Neuronal stem cell (in vitro differentiated cells): ENCODE results near the gene FMN1.

Source experiments
- DNase-seq: peaks from one replicate; pipeline ENCODE4 v3.0.0-alpha.2; 2013; ENCODE audit warnings: low spot score
- H2AFZ ChIP-seq: one replicate; pipeline ENCODE4 v1.6.1; 2013; ENCODE audit warnings: mild to moderate bottlenecking, low read length, inconsistent platforms
- H2AK5ac ChIP-seq: 2 replicates; pipeline ENCODE4 v1.6.1; 2013; ENCODE audit warnings: low read depth, mild to moderate bottlenecking, inconsistent platforms, low read length, moderate library complexity, mixed read lengths
- H2BK120ac ChIP-seq: 2 replicates; pipeline ENCODE4 v1.6.1; 2013; ENCODE audit warnings: low read depth, mild to moderate bottlenecking, inconsistent platforms, low read length, moderate library complexity, mixed read lengths
- H2BK12ac ChIP-seq: one replicate; pipeline ENCODE4 v1.6.1; 2013; ENCODE audit warnings: low read length, inconsistent platforms
- H2BK15ac ChIP-seq: 2 replicates; pipeline ENCODE4 v1.6.1; 2013; ENCODE audit warnings: mild to moderate bottlenecking, low read length, inconsistent platforms, mixed read lengths
- H2BK5ac ChIP-seq: one replicate; pipeline ENCODE4 v1.6.1; 2013; ENCODE audit warnings: inconsistent platforms, mild to moderate bottlenecking, low read length, moderate library complexity
- H3K14ac ChIP-seq: one replicate; pipeline ENCODE4 v1.6.1; 2013; ENCODE audit warnings: low read length, inconsistent platforms
- H3K18ac ChIP-seq: 2 replicates; pipeline ENCODE4 v1.6.1; 2013; ENCODE audit warnings: low read length, inconsistent platforms
- H3K23ac ChIP-seq: 2 replicates; pipeline ENCODE4 v1.6.1; 2013; ENCODE audit warnings: low read depth, mild to moderate bottlenecking, mixed read lengths, low read length, inconsistent platforms; ENCODE audit not compliant: poor library complexity
- H3K27ac ChIP-seq: replicated peaks from 3 replicates; pipeline ENCODE4 v1.5.1; 2013; ENCODE audit warnings: low read length, inconsistent platforms
- H3K27me3 ChIP-seq, 3 experiments: 2 replicates each; pipeline ENCODE4 v1.6.1; 2013; ENCODE audit warnings: low read length in 3 of 3, mild to moderate bottlenecking in 2 of 3, inconsistent platforms in 1 of 3, low read depth in 1 of 3, mixed read lengths in 1 of 3, moderate library complexity in 1 of 3; ENCODE audit not compliant: control insufficient read depth in 3 of 3, insufficient read depth in 3 of 3
- H3K36me3 ChIP-seq, 2 donors: replicated peaks in 1 of 2; 2 replicates each; pipeline ENCODE4 v1.6.1; 2013; ENCODE audit warnings: low read length in 2 of 2; ENCODE audit not compliant: control insufficient read depth in 2 of 2, insufficient read depth in 2 of 2
- H3K4ac ChIP-seq: 2 replicates; pipeline ENCODE4 v1.6.1; 2013; ENCODE audit warnings: inconsistent platforms, mild to moderate bottlenecking, low read length, moderate library complexity
- H3K4me1 ChIP-seq, 2 donors: 1 replicate in 1 of 2; 2 replicates in 1 of 2; pipeline ENCODE4 v1.6.1; 2013; ENCODE audit warnings: low read length in 2 of 2, low read depth in 1 of 2; ENCODE audit not compliant: control insufficient read depth in 2 of 2, insufficient read depth in 1 of 2
- H3K4me2 ChIP-seq: one replicate; pipeline ENCODE4 v1.6.1; 2013; ENCODE audit warnings: mild to moderate bottlenecking, low read length, inconsistent platforms; ENCODE audit not compliant: insufficient read depth, poor library complexity, severe bottlenecking
- H3K4me3 ChIP-seq, 2 donors: 2 replicates each; pipeline ENCODE4 v1.5.1; 2013; ENCODE audit warnings: low read length in 2 of 2, mild to moderate bottlenecking in 2 of 2, inconsistent platforms in 1 of 2, moderate library complexity in 1 of 2
- H3K79me1 ChIP-seq: one replicate; pipeline ENCODE4 v1.6.1; 2013; ENCODE audit warnings: low read depth, mild to moderate bottlenecking, inconsistent platforms, low read length, moderate library complexity
- H3K9ac ChIP-seq: one replicate; pipeline ENCODE4 v1.6.1; 2013; ENCODE audit warnings: mild to moderate bottlenecking, low read depth, low read length, inconsistent platforms; ENCODE audit not compliant: poor library complexity
- H3K9me3 ChIP-seq, 2 donors: replicated peaks in 1 of 2; 2 replicates each; pipeline versions ENCODE3 to v1.6.1; 2013; ENCODE audit warnings: low read length in 2 of 2, mild to moderate bottlenecking in 2 of 2, inconsistent platforms in 1 of 2, low read depth in 1 of 2, mixed read lengths in 1 of 2, moderate library complexity in 1 of 2; ENCODE audit not compliant: control insufficient read depth in 2 of 2, insufficient read depth in 1 of 2
- H4K8ac ChIP-seq: one replicate; pipeline ENCODE4 v1.6.1; 2013; ENCODE audit warnings: low read depth, mild to moderate bottlenecking, inconsistent platforms, low read length, moderate library complexity
- H4K91ac ChIP-seq: one replicate; pipeline ENCODE4 v1.6.1; 2013; ENCODE audit warnings: low read length, low read depth, mild to moderate bottlenecking, inconsistent platforms; ENCODE audit not compliant: poor library complexity
- WGBS, 2 donors: extraction: QIAGEN DNeasy Blood & Tissue Kit; methylation state at CpG; one replicate each; pipeline ENCODE4 v1.1.7; 2013; ENCODE audit warnings: missing lambda C conversion rate in 2 of 2, mixed read lengths in 1 of 2; ENCODE audit not compliant: insufficient read length in 2 of 2, insufficient replicate concordance in 1 of 2; ENCODE audit errors: extremely low coverage in 2 of 2; 5-methylcytosine and 5-hydroxymethylcytosine counted together

FMN1 gene

GRCh38 chr15:33242669-33243191, 48.2 kb upstream of the FMN1 start:
- no peak overlapping the region for H3K23ac ChIP-seq
- no peak overlapping the region for H3K14ac ChIP-seq
- H2BK15ac ChIP-seq = no peak overlapping the region
- no peak overlapping the region for H2BK12ac ChIP-seq
- H3K79me1 ChIP-seq = no peaks in the 10 kb centered on the region
- peaks cover 7 to 10% of the 10 kb centered on the region in 2 donors for H3K4me1 ChIP-seq
- H2AK5ac ChIP-seq = no peak overlapping the region
- H3K4me3 ChIP-seq = no peak overlapping the region
- no peak overlapping the region for H2BK120ac ChIP-seq
- peak overlapping the region; percentile 50 for H2AFZ ChIP-seq
- no peaks in the 10 kb centered on the region for H3K36me3 ChIP-seq
- no peak overlapping the region for H2BK5ac ChIP-seq
- WGBS, 2 donors = no CpG with 5 or more reads among the region's 5 CpGs
- H3K4me2 ChIP-seq = no peak overlapping the region
- no peak for DNase-seq
- peak overlapping the region; percentile 45 for H4K8ac ChIP-seq
- no peak overlapping the region for H3K4ac ChIP-seq
- no peaks in the 10 kb centered on the region for H3K9me3 ChIP-seq
- H3K9ac ChIP-seq = no peak overlapping the region
- H3K27ac ChIP-seq = no peak overlapping the region
- no peak overlapping the region for H3K18ac ChIP-seq
- H3K27me3 ChIP-seq = no peaks in the 10 kb centered on the region
- no peak overlapping the region for H4K91ac ChIP-seq

- H2BK12ac ChIP-seq = no peak overlapping the region
- H2BK5ac ChIP-seq = no peak overlapping the region
- H3K18ac ChIP-seq = no peak overlapping the region
- peak overlapping the region; percentile 50 for H2AFZ ChIP-seq
- H3K4me2 ChIP-seq = no peak overlapping the region
- no peaks in the 10 kb centered on the region for H3K27me3 ChIP-seq
- H3K4me3 ChIP-seq = no peak overlapping the region
- H2BK120ac ChIP-seq = no peak overlapping the region
- H3K9me3 ChIP-seq = no peaks in the 10 kb centered on the region
- H3K4ac ChIP-seq = no peak overlapping the region
- H3K9ac ChIP-seq = no peak overlapping the region
- H3K79me1 ChIP-seq = no peaks in the 10 kb centered on the region
- no peak for DNase-seq
- no peak overlapping the region for H2BK15ac ChIP-seq
- H3K23ac ChIP-seq = no peak overlapping the region
- H4K91ac ChIP-seq = no peak overlapping the region
- H3K36me3 ChIP-seq = no peaks in the 10 kb centered on the region
- H3K27ac ChIP-seq = no peak overlapping the region
- WGBS, 2 donors = no CpG with 5 or more reads among the region's 1 CpG
- no peak overlapping the region for H2AK5ac ChIP-seq
- H4K8ac ChIP-seq = no peak overlapping the region
- H3K4me1 ChIP-seq = peaks cover 7 to 10% of the 10 kb centered on the region in 2 donors
- no peak overlapping the region for H3K14ac ChIP-seq
These were observed 47.7 kb upstream of the FMN1 start for GRCh38 chr15:33242165-33242564.

GRCh38 chr15:33236841-33237509, 42.5 kb upstream of the FMN1 start:
- Histone ChIP-seq H3K4me1 (peaks cover 2 to 4% of the 10 kb centered on the region in 2 donors), H3K4me3 (no peak overlapping the region), H3K27me3 (no peaks in the 10 kb centered on the region), H3K9me3 (no peaks in the 10 kb centered on the region), H3K9ac (no peak overlapping the region), H2AFZ (no peak overlapping the region), H3K18ac (no peak overlapping the region), H3K23ac (no peak overlapping the region), H2BK15ac (no peak overlapping the region), H3K14ac (no peak overlapping the region), H4K8ac (no peak overlapping the region), H2BK12ac (no peak overlapping the region), H3K4me2 (no peak overlapping the region), H3K36me3 (no peaks in the 10 kb centered on the region), H3K79me1 (no peaks in the 10 kb centered on the region), H2BK5ac (no peak overlapping the region), H2BK120ac (no peak overlapping the region), H4K91ac (no peak overlapping the region), H3K27ac (no peak overlapping the region), H2AK5ac (no peak overlapping the region), H3K4ac (no peak overlapping the region)
- DNase-seq = no peak
- WGBS, 2 donors = no CpG with 5 or more reads among the region's 4 CpGs

- H4K8ac ChIP-seq = no peak overlapping the region
- H3K4ac ChIP-seq = no peak overlapping the region
- H3K23ac ChIP-seq = no peak overlapping the region
- H2BK15ac ChIP-seq = no peak overlapping the region
- H2BK12ac ChIP-seq = no peak overlapping the region
- no CpG with 5 or more reads among the region's 5 CpGs for WGBS, 2 donors
- H2AK5ac ChIP-seq = no peak overlapping the region
- no peak overlapping the region for H3K4me3 ChIP-seq
- no peak overlapping the region for H3K18ac ChIP-seq
- H3K79me1 ChIP-seq = no peaks in the 10 kb centered on the region
- no peak overlapping the region for H3K14ac ChIP-seq
- H3K27ac ChIP-seq = no peak overlapping the region
- H2BK5ac ChIP-seq = no peak overlapping the region
- DNase-seq = peak; percentile 31
- H4K91ac ChIP-seq = no peak overlapping the region
- H3K4me1 ChIP-seq = peaks cover 0 to 2% of the 10 kb centered on the region in 2 donors
- H2AFZ ChIP-seq = no peak overlapping the region
- no peak overlapping the region for H3K9ac ChIP-seq
- no peaks in the 10 kb centered on the region for H3K9me3 ChIP-seq
- no peak overlapping the region for H2BK120ac ChIP-seq
- no peaks in the 10 kb centered on the region for H3K27me3 ChIP-seq
- H3K36me3 ChIP-seq = no peaks in the 10 kb centered on the region
- no peak overlapping the region for H3K4me2 ChIP-seq
These were observed 39.5 kb upstream of the FMN1 start for GRCh38 chr15:33234020-33234461.
